ENCODE results near the gene BMP6. TPM values are rescaled to one million over a fixed set of nuclear protein-coding genes. Genes with fewer than 3 reads are reported as not detected.

The BMP6 gene
- total and polyA plus RNA-seq, 2 donors (not counting 3 experiments of a cell fraction or from before 2014, with no cell fraction given) = 221 to 276 TPM

- peaks cover 18% of the 10 kb centered on the region for H4K20me1 ChIP-seq (replicated peaks; ENCODE audit: control insufficient read depth, extremely low read depth, insufficient read depth, low read length)
- dilution Hi-C loops (cut with MboI; ENCODE audit: extremely low pct_ligation_motif_present, low sequenced_read_pairs) = no loop called here
- intact Hi-C loops (cut with micrococcal nuclease) = no loop called here
- TF ChIP-seq GATA2 (IDR thresholded peaks at IDR 0.05; ENCODE audit: insufficient read depth, insufficient read length, low read depth, low read length) = no peak
- no peak for TF ChIP-seq MYC (IDR thresholded peaks at IDR 0.05; ENCODE audit: low read depth, low read length)
- no peak for TF ChIP-seq POLR2A (IDR thresholded peaks at IDR 0.05; ENCODE audit: low read depth, low read length)
- no peak for TF ChIP-seq EZH2 (IDR thresholded peaks at IDR 0.05; ENCODE audit: borderline replicate concordance, low read depth, low read length, severe bottlenecking)
- TF ChIP-seq FOS (IDR thresholded peaks at IDR 0.05; ENCODE audit: borderline replicate concordance, insufficient read depth, low read length) = peak; percentile 65
- TF ChIP-seq JUN (IDR thresholded peaks at IDR 0.05; ENCODE audit: borderline replicate concordance, insufficient read depth, insufficient read length, low read depth) = peak; percentile 59
- TF ChIP-seq, protein P1, sequence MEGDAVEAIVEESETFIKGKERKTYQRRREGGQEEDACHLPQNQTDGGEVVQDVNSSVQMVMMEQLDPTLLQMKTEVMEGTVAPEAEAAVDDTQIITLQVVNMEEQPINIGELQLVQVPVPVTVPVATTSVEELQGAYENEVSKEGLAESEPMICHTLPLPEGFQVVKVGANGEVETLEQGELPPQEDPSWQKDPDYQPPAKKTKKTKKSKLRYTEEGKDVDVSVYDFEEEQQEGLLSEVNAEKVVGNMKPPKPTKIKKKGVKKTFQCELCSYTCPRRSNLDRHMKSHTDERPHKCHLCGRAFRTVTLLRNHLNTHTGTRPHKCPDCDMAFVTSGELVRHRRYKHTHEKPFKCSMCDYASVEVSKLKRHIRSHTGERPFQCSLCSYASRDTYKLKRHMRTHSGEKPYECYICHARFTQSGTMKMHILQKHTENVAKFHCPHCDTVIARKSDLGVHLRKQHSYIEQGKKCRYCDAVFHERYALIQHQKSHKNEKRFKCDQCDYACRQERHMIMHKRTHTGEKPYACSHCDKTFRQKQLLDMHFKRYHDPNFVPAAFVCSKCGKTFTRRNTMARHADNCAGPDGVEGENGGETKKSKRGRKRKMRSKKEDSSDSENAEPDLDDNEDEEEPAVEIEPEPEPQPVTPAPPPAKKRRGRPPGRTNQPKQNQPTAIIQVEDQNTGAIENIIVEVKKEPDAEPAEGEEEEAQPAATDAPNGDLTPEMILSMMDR (IDR thresholded peaks at IDR 0.05; ENCODE audit: extremely low read depth in 1 of 2, insufficient read depth in 1 of 2, low read depth in 1 of 2, low read length in 2 of 2) = no peak
- TF ChIP-seq POLR2AphosphoS5 (IDR thresholded peaks at IDR 0.05; ENCODE audit: insufficient read depth, low read depth, low read length) = no peak
- TF ChIP-seq, protein P2, sequence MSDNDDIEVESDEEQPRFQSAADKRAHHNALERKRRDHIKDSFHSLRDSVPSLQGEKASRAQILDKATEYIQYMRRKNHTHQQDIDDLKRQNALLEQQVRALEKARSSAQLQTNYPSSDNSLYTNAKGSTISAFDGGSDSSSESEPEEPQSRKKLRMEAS (IDR thresholded peaks at IDR 0.05; ENCODE audit: insufficient read depth, insufficient read length) = no peak
- no peak overlapping the region for H2AFZ ChIP-seq (ENCODE audit: low read depth, low read length)
- peak overlapping the region; percentile 40 for H3K27ac ChIP-seq (ENCODE audit: insufficient read depth, low read depth, low read length)
- no peaks in the 10 kb centered on the region for H3K9me3 ChIP-seq (replicated peaks; ENCODE audit: control insufficient read depth, insufficient read depth, low read length)
- H3K4me2 ChIP-seq (ENCODE audit: insufficient read depth, low read length) = no peak overlapping the region
- peaks cover 76% of the 10 kb centered on the region for H3K4me1 ChIP-seq (ENCODE audit: control insufficient read depth, extremely low read depth, insufficient read depth, low read length)
- H3K36me3 ChIP-seq (ENCODE audit: control insufficient read depth in 2 of 2, extremely low read depth in 1 of 2, insufficient read depth in 2 of 2, low read length in 2 of 2) = peaks cover 27 to 37% of the 10 kb centered on the region in 2 experiments
- H3K9me1 ChIP-seq (replicated peaks; ENCODE audit: control insufficient read depth, extremely low read depth, insufficient read depth, low read length) = no peaks in the 10 kb centered on the region
- no TSS peak for BruUV-seq (replicated peaks)
- DNase-seq (ENCODE audit: low read depth, low spot score) = peak; percentile 58
- ChIA-PET POLR2A (no interaction called here), CTCF (interaction anchor here (0.6 to 2.1 kb wide), 3 partner anchors 9 to 790 kb away, joined by 4 to 6 read pairs (median 4); no protein-coding TSS in a partner anchor)
- H3K27me3 ChIP-seq (ENCODE audit: control insufficient read depth in 2 of 2, insufficient read depth in 2 of 2, low read length in 2 of 2) = no peaks in the 10 kb centered on the region
- H3K4me3 ChIP-seq (replicated peaks in 1 of 3; ENCODE audit: insufficient read depth in 1 of 3, low read depth in 1 of 3, low read length in 3 of 3) = no peak overlapping the region
- peaks cover 99% of the 10 kb centered on the region for H3K79me2 ChIP-seq (ENCODE audit: control insufficient read depth, insufficient read depth, low read length)
- H3K9ac ChIP-seq (replicated peaks; ENCODE audit: extremely low read depth, insufficient read depth, low read length) = no peak overlapping the region
- peak; percentile 75 for FAIRE-seq
Measured at GRCh38 chr6:7769702-7770101, 43.8 kb downstream of the BMP6 start.

Measured in endothelial cell of umbilical vein (primary cell).